Stimulated activated effector memory CD8-positive, alpha-beta T cell treated with anti-CD3 and anti-CD28 coated beads, Interleukin-12 subunit alpha, Interleukin-12 subunit beta, amount 100 ng/mL, for 72 hours (primary cell): ENCODE data around the gene PACS1.

Source experiments
- ATAC-seq: fragments of 150-1000 bp; cut with Tn5 transposase; 2 replicates; pipeline ENCODE4 v1.10.0; 2021
- DNase-seq, 2 donors: peaks; one replicate each; pipeline ENCODE4 v3.0.0; 2021 to 2022; ENCODE audit warnings: low spot score in 2 of 2
- H3K27ac Mint-ChIP-seq: one replicate; pipeline ENCODE4 v1.8.0; 2022; ENCODE audit warnings: mild to moderate bottlenecking, mixed read lengths
- H3K36me3 Mint-ChIP-seq: one replicate; pipeline ENCODE4 v1.8.0; 2022; ENCODE audit warnings: mild to moderate bottlenecking, mixed read lengths
- H3K4me1 Mint-ChIP-seq: one replicate; pipeline ENCODE4 v1.8.0; 2022; ENCODE audit warnings: mixed read lengths
- H3K4me3 Mint-ChIP-seq: one replicate; pipeline ENCODE4 v1.8.0; 2022; ENCODE audit warnings: mild to moderate bottlenecking, mixed read lengths
- H3K9me3 Mint-ChIP-seq: one replicate; pipeline ENCODE4 v1.8.0; 2022; ENCODE audit warnings: mixed read lengths

The PACS1 gene

GRCh38 chr11:66045177-66045639 lies 24.9 kb upstream of the PACS1 start:
- Mint-ChIP-seq H3K4me3 (peak overlapping the region; percentile 71), H3K9me3 (no peaks in the 10 kb centered on the region), H3K36me3 (peaks cover 7% of the 10 kb centered on the region), H3K27ac (peak overlapping the region; percentile 88), H3K4me1 (peaks cover 25% of the 10 kb centered on the region)
- peak; percentile 92 to 93 for DNase-seq
- peak; percentile 90 for ATAC-seq

DNA sequence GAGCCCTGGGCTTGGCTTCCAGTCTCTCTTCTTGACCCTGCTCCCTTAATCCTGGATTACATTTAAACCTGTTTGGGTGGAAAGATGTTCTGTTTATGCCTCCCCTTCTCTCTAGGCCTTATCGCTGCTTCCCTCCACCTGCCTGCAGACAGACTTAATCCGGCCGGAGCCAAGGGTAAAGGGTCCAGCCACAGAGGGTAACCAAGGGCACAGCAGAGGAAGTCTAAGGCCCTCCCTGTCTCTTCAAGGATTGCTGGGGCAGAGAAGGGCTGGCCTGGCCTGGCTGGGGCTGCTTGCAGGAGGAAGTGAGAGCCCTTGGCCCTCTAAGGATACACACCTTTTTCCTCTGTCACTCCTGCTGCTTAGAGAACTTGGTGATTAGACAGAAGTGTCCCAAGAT lies 23.2 kb upstream of the PACS1 start:
- ATAC-seq, result no peak
- peaks cover 38% of the 10 kb centered on the region for H3K4me1 Mint-ChIP-seq

GRCh38 chr11:66047541-66048365 lies 22.3 kb upstream of the PACS1 start:
- ATAC-seq, result no peak
- Mint-ChIP-seq H3K4me3 (no peak overlapping the region), H3K36me3 (peaks cover 17% of the 10 kb centered on the region), H3K27ac (no peak overlapping the region), H3K4me1 (peaks cover 43% of the 10 kb centered on the region), H3K9me3 (no peaks in the 10 kb centered on the region)
- DNase-seq, result no peak

More for the DNA sequence above, 23.2 kb upstream of the PACS1 start:
- Mint-ChIP-seq H3K36me3 (peaks cover 8% of the 10 kb centered on the region), H3K27ac (no peak overlapping the region), H3K9me3 (no peaks in the 10 kb centered on the region), H3K4me3 (no peak overlapping the region)
- DNase-seq, result no peak

DNA sequence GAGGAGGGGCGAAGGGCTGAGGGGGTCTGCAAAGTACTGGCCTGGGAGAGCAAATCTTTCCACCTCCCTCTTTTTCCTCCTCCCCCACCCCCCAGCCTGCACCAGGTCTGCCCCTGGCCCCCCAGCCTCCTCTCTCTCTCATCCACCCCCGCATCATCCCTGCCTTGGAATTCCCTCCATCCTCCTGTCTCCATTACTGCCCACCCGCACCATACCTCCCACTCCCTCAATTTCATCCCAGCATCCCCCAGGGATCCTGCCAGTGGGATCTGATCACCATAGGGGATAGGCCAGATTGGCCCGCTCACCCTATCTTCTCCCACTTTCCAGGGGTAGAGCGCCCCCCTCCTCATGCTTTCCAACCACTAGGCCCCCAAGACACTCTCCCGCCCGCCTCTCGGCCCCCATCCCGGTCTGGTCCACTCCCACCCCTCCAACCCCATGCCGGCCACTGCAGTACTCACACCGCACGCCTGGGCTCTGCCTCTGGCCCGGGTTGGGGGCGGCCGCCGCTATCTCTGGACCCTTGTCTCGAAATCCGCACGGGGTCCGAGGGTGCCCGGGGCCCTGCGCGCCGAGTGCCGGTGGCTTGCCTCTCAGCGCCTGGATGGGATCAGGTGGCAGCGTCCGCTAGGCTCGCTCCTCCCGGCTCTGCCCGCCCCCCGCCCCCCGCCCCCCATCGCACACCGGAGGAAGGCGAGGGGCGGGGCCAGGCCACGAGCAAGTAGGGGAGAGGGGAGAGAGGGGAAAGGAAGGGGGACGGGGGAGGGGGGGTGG lies 21.3 kb upstream of the PACS1 start, which contains the start of gene GAL3ST3:
Gene GAL3ST3 (minus strand): TSS at position 615 of the 777 bp plus-strand sequence. CDS start 3,746 bp downstream, outside the sequence.
- no peak for DNase-seq
- Mint-ChIP-seq H3K4me1 (peaks cover 43% of the 10 kb centered on the region), H3K36me3 (peaks cover 27% of the 10 kb centered on the region)

GRCh38 chr11:66050581-66051231 lies 19.4 kb upstream of the PACS1 start:
- no peaks in the 10 kb centered on the region for H3K9me3 Mint-ChIP-seq
- H3K4me3 Mint-ChIP-seq, result peak overlapping the region; percentile 100
- no peak for DNase-seq
- no peak for ATAC-seq
- H3K36me3 Mint-ChIP-seq, result peaks cover 40% of the 10 kb centered on the region
- peak overlapping the region; percentile 100 for H3K27ac Mint-ChIP-seq
- peaks cover 34% of the 10 kb centered on the region for H3K4me1 Mint-ChIP-seq

More for the DNA sequence above, 21.3 kb upstream of the PACS1 start, which contains the start of gene GAL3ST3:
- Mint-ChIP-seq H3K9me3 (no peaks in the 10 kb centered on the region), H3K27ac (peak within 1 kb of the TSS; percentile 48), H3K4me3 (no peak within 1 kb of the TSS)
- ATAC-seq, result no peak

- peaks cover 31% of the 10 kb centered on the region for H3K4me1 Mint-ChIP-seq
- H3K36me3 Mint-ChIP-seq, result peaks cover 46% of the 10 kb centered on the region
- H3K4me3 Mint-ChIP-seq, result peak overlapping the region; percentile 100
- DNase-seq, result no peak
- ATAC-seq, result no peak
- no peaks in the 10 kb centered on the region for H3K9me3 Mint-ChIP-seq
- H3K27ac Mint-ChIP-seq, result peak overlapping the region; percentile 100
Observed at GRCh38 chr11:66051371-66051765, 18.7 kb upstream of the PACS1 start.

DNA sequence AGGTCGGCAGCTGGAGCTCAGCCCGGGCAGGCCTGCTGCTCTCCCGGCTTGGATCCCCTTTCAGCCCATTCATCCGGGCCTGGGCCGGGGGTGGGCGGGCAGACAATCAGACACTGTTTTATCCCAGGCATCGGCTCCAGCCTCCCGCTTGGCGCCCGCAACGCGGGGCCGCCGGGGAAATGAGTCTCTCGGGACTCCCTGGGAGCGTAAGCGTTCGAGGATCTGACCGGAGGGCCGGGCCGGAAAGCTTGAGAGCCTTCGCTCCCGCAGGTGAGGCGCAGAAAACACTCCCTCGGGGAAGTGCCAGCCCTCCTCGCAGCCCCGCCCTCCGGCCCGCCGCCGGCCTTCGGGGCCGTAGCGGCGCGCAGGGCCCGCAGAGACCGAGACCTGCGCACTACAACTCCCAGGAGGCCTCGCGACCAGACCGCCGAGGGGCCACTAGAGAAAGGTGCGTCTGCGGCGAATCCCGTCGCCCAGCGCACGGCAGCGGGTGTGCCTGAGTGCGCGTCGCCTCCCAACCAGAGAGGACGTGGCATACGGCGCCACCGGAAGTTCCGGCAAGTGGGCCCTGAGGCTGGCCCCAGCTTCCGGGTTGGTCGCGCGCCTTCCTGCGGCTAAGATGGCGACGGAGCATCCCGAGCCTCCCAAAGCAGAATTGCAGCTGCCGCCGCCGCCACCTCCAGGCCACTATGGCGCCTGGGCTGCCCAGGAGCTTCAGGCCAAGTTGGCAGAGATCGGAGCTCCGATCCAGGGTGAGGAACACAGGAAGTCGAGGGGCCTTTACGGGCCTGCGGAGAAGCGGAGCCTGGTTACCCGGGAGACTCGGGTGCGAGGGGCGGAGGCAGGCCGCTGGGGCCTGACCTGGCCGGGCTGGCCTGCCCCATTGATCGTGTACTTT lies 18.1 kb upstream of the PACS1 start, which contains the start of gene SF3B2:
Gene SF3B2 (plus strand): TSS at position 599 of the 898 bp plus-strand sequence. CDS start 21 bp downstream, at position 620.
- peaks cover 53% of the 10 kb centered on the region for H3K36me3 Mint-ChIP-seq
- peak; percentile 99 for ATAC-seq
- H3K9me3 Mint-ChIP-seq, result no peaks in the 10 kb centered on the region
- peaks cover 32% of the 10 kb centered on the region for H3K4me1 Mint-ChIP-seq
- peak within 1 kb of the TSS; percentile 100 for H3K4me3 Mint-ChIP-seq
- peak; percentile 87 to 96 for DNase-seq
- H3K27ac Mint-ChIP-seq, result peak within 1 kb of the TSS; percentile 100

- Mint-ChIP-seq H3K9me3 (no peaks in the 10 kb centered on the region), H3K27ac (peak overlapping the region; percentile 100), H3K4me1 (peaks cover 36% of the 10 kb centered on the region), H3K36me3 (peaks cover 59% of the 10 kb centered on the region), H3K4me3 (peak overlapping the region; percentile 100)
- DNase-seq (no peak), ATAC-seq (no peak)
Observed at GRCh38 chr11:66052664-66052982, 17.4 kb upstream of the PACS1 start.

- Mint-ChIP-seq H3K4me1 (peaks cover 50% of the 10 kb centered on the region), H3K9me3 (no peaks in the 10 kb centered on the region), H3K36me3 (peaks cover 83% of the 10 kb centered on the region), H3K27ac (peak overlapping the region; percentile 40), H3K4me3 (no peak overlapping the region)
- ATAC-seq (no peak), DNase-seq (no peak)
Observed at GRCh38 chr11:66055021-66055420, 15.1 kb upstream of the PACS1 start.

DNA sequence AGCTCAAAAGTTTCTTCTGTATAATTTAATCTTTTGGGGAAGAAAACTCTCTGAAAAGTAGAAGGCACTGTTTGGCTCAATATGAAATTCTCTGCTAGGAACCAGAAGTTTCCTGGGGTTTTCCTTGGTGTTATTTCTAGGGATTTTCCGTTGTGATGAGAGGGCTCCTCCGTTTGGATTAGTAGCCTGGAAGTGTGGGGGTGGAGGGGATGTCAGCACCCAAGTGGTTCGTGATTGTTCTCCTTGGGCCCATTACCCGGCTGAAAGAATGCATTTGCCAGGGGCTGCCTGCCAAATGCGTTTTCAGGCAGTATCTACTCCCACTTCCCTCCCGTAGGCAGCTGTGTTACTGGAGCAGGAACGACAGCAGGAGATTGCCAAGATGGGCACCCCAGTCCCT lies 13.6 kb upstream of the PACS1 start:
- peaks cover 54% of the 10 kb centered on the region for H3K4me1 Mint-ChIP-seq

DNA sequence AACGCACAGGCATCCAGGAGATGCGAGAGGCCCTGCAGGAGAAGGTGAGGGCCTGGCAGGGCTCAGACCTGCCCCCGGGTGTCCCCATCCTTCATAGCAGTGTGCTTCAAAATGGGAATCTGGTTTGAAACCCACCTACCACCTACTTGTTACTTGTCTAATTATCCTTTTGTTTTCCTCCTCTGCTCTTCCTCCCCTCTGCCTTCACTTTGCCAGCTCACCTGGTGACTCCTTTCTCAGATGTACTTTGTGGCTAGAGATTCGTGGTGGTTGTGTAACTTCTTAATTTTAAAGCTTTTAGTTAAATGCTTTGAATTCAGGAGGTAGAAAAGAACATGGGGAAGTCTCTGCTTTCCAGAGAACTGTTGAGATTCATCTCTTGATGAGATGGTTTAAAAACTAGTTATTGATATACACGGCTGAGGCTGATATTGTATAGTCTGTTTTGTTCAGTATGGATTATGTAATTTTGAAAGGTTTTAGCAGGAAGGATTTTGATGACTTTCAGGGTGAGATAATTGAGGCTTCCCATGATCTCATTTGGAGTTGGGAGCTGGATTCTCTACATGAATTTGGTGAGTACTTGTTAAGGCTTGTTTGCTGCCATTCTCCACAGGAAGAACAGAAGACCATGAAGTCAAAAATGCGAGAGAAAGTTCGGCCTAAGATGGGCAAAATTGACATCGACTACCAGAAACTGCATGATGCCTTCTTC lies 9.9 kb upstream of the PACS1 start:
- Mint-ChIP-seq H3K4me1 (peaks cover 51% of the 10 kb centered on the region), H3K4me3 (no peak overlapping the region), H3K27ac (peak overlapping the region; percentile 91), H3K36me3 (peaks cover 100% of the 10 kb centered on the region), H3K9me3 (no peaks in the 10 kb centered on the region)
- ATAC-seq, result no peak
- no peak for DNase-seq

More for the DNA sequence above, 13.6 kb upstream of the PACS1 start:
- DNase-seq (no peak), ATAC-seq (no peak)
- H3K36me3 Mint-ChIP-seq, result peaks cover 98% of the 10 kb centered on the region
- H3K27ac Mint-ChIP-seq, result no peak overlapping the region
- no peaks in the 10 kb centered on the region for H3K9me3 Mint-ChIP-seq
- no peak overlapping the region for H3K4me3 Mint-ChIP-seq

DNA sequence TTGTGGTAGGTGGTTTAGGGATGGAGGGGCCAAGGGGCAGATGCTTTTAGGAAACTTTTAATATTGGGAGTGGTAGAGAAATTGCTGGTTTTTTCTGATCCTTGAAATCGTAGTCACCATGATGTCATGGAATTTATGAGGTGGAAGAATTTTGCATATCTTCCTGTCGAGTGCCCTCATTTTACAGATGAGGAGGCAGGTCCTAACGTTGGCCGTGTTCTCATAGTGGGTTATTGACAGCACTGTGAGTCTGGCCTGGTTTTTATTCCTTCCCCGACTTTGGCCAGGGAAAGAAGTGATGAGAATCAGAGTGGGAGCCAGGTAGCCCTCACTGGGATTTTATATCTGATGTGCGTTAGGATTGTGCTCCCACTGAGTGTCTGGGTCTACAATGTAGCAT lies 8.8 kb upstream of the PACS1 start:
- Mint-ChIP-seq H3K4me3 (no peak overlapping the region), H3K36me3 (peaks cover 100% of the 10 kb centered on the region), H3K4me1 (peaks cover 55% of the 10 kb centered on the region), H3K9me3 (no peaks in the 10 kb centered on the region), H3K27ac (peak overlapping the region; percentile 91)
- ATAC-seq (peak; percentile 47), DNase-seq (no peak)

GRCh38 chr11:66062408-66062807 lies 7.7 kb upstream of the PACS1 start:
- peaks cover 61% of the 10 kb centered on the region for H3K4me1 Mint-ChIP-seq
- DNase-seq, result no peak
- H3K9me3 Mint-ChIP-seq, result no peaks in the 10 kb centered on the region
- no peak overlapping the region for H3K4me3 Mint-ChIP-seq
- ATAC-seq, result no peak
- H3K36me3 Mint-ChIP-seq, result peaks cover 100% of the 10 kb centered on the region
- peak overlapping the region; percentile 62 for H3K27ac Mint-ChIP-seq

DNA sequence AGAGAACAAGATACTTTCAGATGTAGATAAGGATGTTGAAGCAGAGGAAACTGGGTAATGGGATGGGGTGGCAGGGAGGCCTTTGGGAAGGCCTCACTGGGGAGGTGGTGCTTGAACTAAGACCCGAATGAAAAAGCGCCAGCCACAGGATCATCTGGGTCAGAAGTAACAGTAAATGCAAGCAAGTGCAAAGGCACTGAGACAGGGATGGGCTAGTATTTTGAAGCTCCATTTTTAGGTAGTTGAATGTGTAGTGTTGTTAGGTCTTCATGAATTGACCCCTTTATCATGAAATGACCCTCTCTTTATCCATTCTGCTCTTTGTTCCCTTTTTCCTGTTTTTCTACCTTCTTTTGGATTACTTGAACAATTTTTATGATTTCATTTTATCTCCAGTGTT lies 6.2 kb upstream of the PACS1 start:
- H3K9me3 Mint-ChIP-seq, result no peaks in the 10 kb centered on the region
- H3K27ac Mint-ChIP-seq, result peak overlapping the region; percentile 62
- H3K4me3 Mint-ChIP-seq, result no peak overlapping the region
- no peak for ATAC-seq
- peaks cover 65% of the 10 kb centered on the region for H3K4me1 Mint-ChIP-seq
- DNase-seq, result no peak
- peaks cover 100% of the 10 kb centered on the region for H3K36me3 Mint-ChIP-seq
